ENCODE data around the gene CYP2C18.
"Not testable (repeated sequence)": the region's sequence is repeated elsewhere in the genome, so short reads cannot be mapped to it uniquely, and the experiment has no call there.

Gene CYP2C18

GRCh38 chr10:94683214-94684054, at the start of gene CYP2C18:
CYP2C18 (plus strand) TSS chr10:94683729; CDS start chr10:94683820, 91 bp downstream.
- DNase-seq = no peak

- not testable (repeated sequence) for DNase-seq
Observed at GRCh38 chr10:94638097-94638496, 45.4 kb upstream of the CYP2C18 start.

GRCh38 chr10:94639902-94640301, 43.6 kb upstream of the CYP2C18 start:
- DNase-seq = no peak

DNA sequence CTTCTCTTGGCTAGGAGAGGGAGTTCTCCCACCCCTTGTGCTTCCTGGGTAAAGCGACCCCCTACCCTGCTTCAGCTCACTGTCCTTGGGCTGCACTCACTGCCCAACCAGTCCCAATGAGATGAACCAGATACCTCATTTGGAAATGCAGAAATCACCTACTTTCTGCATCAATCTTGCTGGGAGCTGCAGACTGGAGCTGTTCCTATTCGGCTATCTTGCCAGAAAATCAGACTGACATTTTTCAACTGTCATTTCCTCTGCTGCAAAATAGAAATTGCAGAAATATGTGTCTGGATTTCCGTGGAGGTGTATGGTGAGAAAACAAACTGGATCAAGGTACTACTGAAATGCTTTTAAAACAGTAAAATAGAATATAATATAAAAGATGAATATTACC, 43.0 kb upstream of the CYP2C18 start:
- DNase-seq = no peak

DNA sequence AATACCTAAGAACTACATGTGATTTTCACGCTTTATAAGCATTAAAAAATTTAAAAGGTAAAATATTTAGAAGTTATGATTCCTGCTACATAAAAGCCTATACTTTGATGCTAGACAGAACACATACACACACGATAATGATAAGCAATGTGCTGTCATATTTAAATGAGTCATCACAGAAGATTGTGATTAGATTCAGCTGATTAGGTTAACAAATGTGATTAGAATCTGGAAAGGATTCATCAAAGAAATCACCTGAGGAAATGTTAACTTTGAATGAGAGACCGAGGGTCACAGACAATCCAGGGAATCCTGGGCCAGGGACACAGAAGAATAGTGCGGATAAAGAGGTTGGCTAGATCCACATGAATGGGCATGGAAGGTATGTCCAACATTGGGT, 42.0 kb upstream of the CYP2C18 start:
- no peak for DNase-seq

- DNase-seq = no peak
Observed at GRCh38 chr10:94644352-94644751, 39.2 kb upstream of the CYP2C18 start.

GRCh38 chr10:94645285-94645684, 38.2 kb upstream of the CYP2C18 start:
- no peak for DNase-seq

DNA sequence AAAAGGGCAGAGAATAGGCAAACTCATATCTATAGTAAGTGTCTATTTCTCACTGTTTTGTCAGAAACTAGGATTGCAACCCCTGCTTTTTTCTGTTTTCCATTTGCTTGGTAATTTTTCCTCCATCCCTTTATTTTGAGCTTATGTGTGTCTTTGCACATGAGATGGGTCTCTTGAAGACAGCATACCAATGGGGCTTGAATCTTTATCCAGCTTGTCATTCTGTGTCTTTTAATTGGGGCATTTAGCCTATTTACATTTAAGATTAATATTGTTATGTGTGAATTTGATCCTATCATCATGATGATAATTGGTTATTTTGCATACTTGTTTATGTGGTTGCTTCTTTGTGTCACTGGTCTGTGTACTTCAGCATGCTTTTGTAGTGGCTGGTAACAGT, 28.3 kb upstream of the CYP2C18 start:
- not testable (repeated sequence) for DNase-seq

GRCh38 chr10:94663061-94663460, 20.5 kb upstream of the CYP2C18 start:
- not testable (repeated sequence) for DNase-seq

- no peak for DNase-seq
Observed at GRCh38 chr10:94666391-94667102, 17.0 kb upstream of the CYP2C18 start.

DNA sequence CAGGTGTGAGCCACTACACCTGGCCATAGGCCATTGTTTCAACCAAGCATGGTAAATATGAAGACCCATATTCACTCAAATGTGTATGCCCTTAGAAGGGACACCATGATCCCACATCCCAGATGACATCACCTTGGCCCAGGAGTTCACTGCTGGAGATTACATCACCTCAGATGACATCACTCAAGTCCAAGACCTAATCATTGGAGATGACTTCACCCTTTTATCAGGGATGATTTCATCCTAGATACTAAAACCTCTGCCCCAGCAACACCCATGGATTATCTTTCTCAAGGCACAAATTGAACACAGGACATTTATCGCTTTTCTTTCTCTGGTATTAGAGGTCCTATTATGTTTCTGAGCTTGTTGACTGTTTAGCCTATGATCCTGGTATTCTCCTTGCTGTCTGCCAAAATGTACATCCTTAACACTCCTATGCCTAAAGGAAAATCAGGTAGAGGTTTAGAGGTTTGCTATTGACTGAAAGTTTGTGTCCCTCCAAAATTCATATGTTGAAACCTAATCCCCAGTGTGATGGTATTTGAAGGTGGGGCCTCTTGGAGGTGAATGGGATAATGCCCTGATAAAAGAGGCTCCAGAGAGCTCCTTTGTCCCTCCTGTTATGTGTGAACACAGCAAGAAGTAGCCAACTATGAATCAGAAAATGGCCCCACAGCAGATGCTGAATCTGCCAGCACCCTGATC, 9.8 kb upstream of the CYP2C18 start:
- no peak for DNase-seq

DNA sequence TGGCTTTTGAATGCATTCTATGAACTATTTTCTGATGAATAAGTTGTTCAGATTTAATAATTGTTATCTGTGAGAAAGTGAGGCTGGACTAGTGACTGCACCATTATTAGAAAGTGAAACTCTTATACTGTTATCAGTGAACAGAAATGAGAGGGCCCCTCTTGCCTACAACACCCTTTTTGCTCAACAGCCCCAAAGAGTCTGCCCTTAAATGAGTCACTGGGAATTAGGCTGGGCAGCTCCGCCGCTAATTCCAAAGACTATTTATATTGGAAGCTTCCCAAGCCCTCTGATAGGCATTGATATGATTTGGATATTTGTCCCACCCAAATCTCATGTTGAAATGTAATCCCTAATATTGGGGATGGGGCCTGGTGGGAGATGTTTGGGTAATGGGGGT, 7.0 kb upstream of the CYP2C18 start:
- no peak for DNase-seq

- DNase-seq = no peak
Observed at GRCh38 chr10:94677691-94678090, 5.8 kb upstream of the CYP2C18 start.

DNA sequence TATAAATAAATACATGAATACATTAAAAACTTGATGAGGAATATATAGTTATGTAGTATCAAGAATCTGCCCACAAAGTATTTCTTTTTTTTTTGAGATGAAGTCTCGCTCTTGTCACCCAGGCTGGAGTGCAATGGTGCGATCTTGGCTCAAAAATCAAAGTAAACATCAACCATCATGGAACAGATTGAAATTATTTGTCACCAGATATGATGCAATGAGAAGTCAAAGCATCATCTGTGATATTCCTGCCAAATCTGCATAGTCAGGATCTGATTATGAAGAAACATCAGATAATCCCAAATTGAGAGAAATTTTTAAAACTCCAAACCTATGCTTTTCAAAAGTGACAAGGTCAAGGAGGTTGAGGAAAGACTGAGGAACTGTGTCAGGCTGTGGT, 5.1 kb upstream of the CYP2C18 start:
- no peak for DNase-seq

DNA sequence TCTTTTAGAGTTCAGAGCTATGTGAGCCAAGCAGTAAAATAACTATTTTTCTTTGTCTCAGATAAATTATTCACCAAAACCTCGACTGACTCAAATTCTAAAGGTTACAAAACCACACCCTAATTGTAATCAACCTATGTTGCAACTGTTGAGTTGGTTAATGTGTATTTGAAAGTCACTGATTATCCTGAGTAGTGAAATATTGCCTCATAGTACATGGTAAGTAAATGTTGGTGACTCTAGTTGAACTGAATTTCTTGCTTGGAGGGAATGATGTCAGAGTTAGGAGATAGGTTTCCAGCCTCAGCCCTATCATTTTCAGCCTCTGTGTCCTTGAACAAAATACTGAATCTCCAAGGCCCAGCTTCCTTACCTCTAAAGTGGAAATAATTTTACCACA, 3.0 kb upstream of the CYP2C18 start:
- DNase-seq = no peak

DNA sequence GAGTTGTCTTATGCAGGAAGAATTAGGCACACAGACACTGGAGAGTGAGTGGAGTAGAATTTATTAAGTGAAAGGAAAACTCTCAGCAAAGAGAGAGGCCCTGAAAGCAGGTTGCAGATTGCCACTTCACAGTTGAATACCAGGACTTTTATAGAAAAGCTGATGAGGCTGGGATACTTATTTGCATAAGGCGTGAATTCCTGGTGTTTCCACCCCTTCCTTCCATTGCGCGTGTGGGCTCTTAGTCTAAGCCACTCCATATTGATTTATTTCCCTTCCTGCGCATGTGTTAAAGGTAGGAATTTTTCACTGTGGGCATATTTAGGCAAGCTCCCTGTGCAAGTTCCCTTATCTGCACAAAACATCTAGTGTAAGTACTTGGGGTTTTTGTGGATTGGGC, 893 bp upstream of the CYP2C18 start:
- DNase-seq = not testable (repeated sequence)

- DNase-seq = no peak
Observed at GRCh38 chr10:94687625-94688248, 4.2 kb downstream of the CYP2C18 start.

DNA sequence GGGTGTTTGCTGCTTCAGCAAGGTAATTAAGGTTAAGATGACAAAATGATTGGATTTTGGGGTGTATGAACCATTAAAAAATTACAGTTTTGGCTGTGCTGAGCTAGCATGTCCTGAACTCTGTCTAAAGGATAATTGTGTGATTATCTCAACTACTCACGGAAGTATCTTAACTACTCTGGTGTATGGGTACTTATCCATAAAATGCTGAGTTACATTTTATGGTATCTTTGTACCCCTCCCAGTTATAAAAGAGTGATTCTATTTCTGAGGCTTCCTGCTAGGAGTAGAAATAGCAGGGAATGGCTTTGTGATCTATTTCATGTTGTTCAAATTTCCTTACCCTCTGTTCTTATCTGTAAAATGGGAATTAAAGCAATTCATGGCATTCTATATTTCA, 22.6 kb downstream of the CYP2C18 start:
- no peak for DNase-seq

DNA sequence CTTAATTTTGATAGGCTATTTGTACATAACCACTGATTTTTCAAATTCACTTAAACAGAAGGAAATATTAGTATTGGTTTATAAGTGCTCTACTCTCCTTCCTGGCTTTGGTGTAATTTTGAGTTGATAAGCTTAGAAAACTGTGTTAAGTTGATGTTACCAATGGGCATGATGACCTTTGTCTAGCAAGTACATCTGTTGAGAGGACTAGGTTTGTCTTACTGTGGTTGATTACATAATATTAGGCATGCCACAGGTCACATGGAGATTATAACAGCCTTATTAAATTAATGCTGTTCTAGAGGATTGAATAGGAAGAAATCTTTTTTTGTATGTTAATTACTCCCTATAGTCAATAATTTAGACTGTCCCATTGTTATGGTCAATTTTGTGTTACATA, 27.0 kb downstream of the CYP2C18 start:
- DNase-seq = no peak

DNA sequence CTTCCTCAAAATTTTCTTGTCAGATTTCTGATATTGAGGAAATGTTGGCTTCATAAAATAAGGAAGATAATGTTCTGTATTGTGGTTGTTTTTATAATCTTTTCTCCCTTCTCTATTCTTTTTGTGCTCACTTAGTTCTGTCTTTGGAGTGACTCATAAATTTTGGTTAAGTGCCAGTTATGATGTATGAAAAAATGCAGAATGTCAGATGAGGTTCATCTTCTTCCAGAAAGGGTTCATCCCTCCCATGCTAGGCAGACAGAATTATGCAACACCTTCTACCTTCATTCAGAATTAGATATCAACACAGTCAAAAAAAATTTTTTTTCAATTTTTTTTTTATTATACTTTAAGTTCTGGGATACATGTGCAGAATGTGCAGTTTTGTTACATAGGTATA, 42.3 kb downstream of the CYP2C18 start:
- DNase-seq = no peak

DNA sequence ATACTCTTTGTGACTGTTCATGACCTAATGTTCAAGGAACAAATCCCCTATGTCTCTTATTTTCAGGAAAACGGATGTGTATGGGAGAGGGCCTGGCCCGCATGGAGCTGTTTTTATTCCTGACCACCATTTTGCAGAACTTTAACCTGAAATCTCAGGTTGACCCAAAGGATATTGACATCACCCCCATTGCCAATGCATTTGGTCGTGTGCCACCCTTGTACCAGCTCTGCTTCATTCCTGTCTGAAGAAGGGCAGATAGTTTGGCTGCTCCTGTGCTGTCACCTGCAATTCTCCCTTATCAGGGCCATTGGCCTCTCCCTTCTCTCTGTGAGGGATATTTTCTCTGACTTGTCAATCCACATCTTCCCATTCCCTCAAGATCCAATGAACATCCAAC, 51.7 kb downstream of the CYP2C18 start:
- DNase-seq = no peak

- no peak for DNase-seq
Observed at GRCh38 chr10:94738588-94738987, 55.1 kb downstream of the CYP2C18 start.

- no peak for DNase-seq
Observed at GRCh38 chr10:94747137-94747536, 63.6 kb downstream of the CYP2C18 start.
